Adrenal gland (tissue), 12 donors: ENCODE measurements around the gene RBFOX1. TPM values are rescaled to one million over a fixed set of nuclear protein-coding genes. Genes with fewer than 3 reads are reported as not detected.
"Not testable (repeated sequence)": the region's sequence is repeated elsewhere in the genome, so short reads cannot be mapped to it uniquely, and the experiment has no call there.

Experiments
- DNase-seq, 7 donors: peaks; one replicate each; pipeline ENCODE4 v3.0.0-alpha.2; 2019 to 2020
- H3K27ac ChIP-seq, 5 donors: fragments of 200-600 bp; sonication (generic) in 4 of 5; 1 replicate in 3 of 5; 2 replicates in 2 of 5; pipeline versions ENCODE4 v1.5.1 to v1.8.0; 2016 to 2020; ENCODE audit warnings: mild to moderate bottlenecking in 1 of 5
- H3K27me3 ChIP-seq: fragments of 200-600 bp; 2 replicates; pipeline ENCODE4 v1.8.0; 2021
- H3K36me3 ChIP-seq, 2 donors: fragments of 200-600 bp; replicated peaks in 1 of 2; 1 replicate in 1 of 2; 2 replicates in 1 of 2; pipeline versions ENCODE4 v1.5.1 to v1.8.0; 2018 to 2022
- H3K4me1 ChIP-seq, 2 donors: fragments of 200-600 bp; replicated peaks in 1 of 2; 1 replicate in 1 of 2; 2 replicates in 1 of 2; pipeline versions ENCODE4 v1.5.1 to v1.8.0; 2018 to 2021
- H3K4me3 ChIP-seq, 4 donors: fragments of 200-600 bp; sonication (generic) in 3 of 4; one replicate each; pipeline ENCODE4 v1.5.1; 2016 to 2018
- H3K9me3 ChIP-seq, 3 donors: fragments of 200-600 bp; sonication (generic) in 1 of 3; replicated peaks in 1 of 3; 1 replicate in 2 of 3; 2 replicates in 1 of 3; pipeline versions ENCODE4 v1.5.1 to v1.8.0; 2016 to 2021
- POLR2A ChIP-seq, 2 donors: fragments of 450-650 bp; IDR thresholded peaks; one replicate each; pipeline ENCODE4 v1.6.1; 2017; ENCODE audit warnings: antibody characterized with exemption in 2 of 2, mild to moderate bottlenecking in 2 of 2, moderate library complexity in 1 of 2
- WGBS, 4 donors: extraction: QIAGEN DNeasy Blood & Tissue Kit in 2 of 4; methylation state at CpG; one replicate each; pipeline versions ENCODE4 v1.1.5 to v1.1.7; 2013 to 2017; 5-methylcytosine and 5-hydroxymethylcytosine counted together
- intact Hi-C, 2 donors: fragments of 100-400 bp; cut with DNase I; formaldehyde crosslinking; loops; one replicate each; pipeline versions ENCODE4 v1.14.1 to v1.15.0; 2022 to 2023
- polyA plus RNA-seq, 3 donors: library from polyadenylated mRNA; stranded (reverse); fragments of 200-250 nt in 2 of 3; fragments of 350-450 nt in 1 of 3; fragmentation: Illumina TruSeq in 1 of 3; extraction: RNeasy Lipid Tissue Mini Kit (QIAGEN cat#74804) in 1 of 3; gene quantifications; one replicate each; pipeline ENCODE4 v1.2.3, GENCODE V29; 2013 to 2014
- total RNA-seq, 9 donors: library from RNA; depleted of rRNA in 4 of 9; stranded (reverse); fragments of >200 nt in 4 of 9; fragments of 120-200 nt in 1 of 9; fragmentation: NEBNext Ultra II Directional in 1 of 9; extraction: Animal tissue kit (Norgen Biotek cat#: 25700) in 1 of 9; gene quantifications; one replicate each; pipeline versions ENCODE4 v1.1.0 to v1.2.4, GENCODE V29; 2013 to 2023
- TF ChIP-seq, protein P1 (sequence below), 6 experiments: fragments of 450-650 bp in 4 of 6; fragments of 200-600 bp in 2 of 6; sonication (generic) in 1 of 6; IDR thresholded peaks; 1 replicate in 5 of 6; 2 replicates in 1 of 6; pipeline versions ENCODE4 v1.5.1 to v1.8.0; 2016 to 2021; ENCODE audit warnings: antibody characterized with exemption in 6 of 6, mild to moderate bottlenecking in 2 of 6, moderate library complexity in 1 of 6
- donor health status: healthy with polysubstance abuse.
- donor health status: Bipolar disorder and iron deficiency.
- donor health status: DM: yes; HTN: yes; CAD: no.
- donor health status: DM: no; HTN: no; CAD: no.
- donor health status: DM: no; HTN: no; CAD: no.
- donor health status: DM: yes; HTN: yes; CAD: no.

Gene RBFOX1
- total and polyA plus RNA-seq, 12 donors: 0.19 to 6.3 (median 0.71) TPM; not detected in 4

DNA sequence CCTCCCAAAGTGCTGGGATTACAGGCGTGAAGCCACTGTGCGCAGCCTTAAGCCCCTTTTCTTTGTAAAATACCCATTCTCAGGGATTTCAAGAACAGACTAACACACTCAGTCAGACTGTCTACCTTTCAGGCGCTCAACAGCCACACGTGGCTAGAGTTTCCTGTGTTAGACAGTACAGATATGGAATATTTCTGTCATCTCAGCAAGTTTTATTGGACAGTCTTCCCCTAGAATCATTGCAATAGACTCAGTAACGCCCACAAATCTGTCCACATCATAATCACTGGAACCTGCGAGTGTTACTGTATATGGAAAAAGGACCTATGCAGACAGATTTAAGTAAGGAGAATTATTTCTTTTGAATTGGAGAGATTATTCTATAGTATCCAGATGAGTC, 160.5 kb downstream of the RBFOX1 start:
- TF ChIP-seq, protein P1, sequence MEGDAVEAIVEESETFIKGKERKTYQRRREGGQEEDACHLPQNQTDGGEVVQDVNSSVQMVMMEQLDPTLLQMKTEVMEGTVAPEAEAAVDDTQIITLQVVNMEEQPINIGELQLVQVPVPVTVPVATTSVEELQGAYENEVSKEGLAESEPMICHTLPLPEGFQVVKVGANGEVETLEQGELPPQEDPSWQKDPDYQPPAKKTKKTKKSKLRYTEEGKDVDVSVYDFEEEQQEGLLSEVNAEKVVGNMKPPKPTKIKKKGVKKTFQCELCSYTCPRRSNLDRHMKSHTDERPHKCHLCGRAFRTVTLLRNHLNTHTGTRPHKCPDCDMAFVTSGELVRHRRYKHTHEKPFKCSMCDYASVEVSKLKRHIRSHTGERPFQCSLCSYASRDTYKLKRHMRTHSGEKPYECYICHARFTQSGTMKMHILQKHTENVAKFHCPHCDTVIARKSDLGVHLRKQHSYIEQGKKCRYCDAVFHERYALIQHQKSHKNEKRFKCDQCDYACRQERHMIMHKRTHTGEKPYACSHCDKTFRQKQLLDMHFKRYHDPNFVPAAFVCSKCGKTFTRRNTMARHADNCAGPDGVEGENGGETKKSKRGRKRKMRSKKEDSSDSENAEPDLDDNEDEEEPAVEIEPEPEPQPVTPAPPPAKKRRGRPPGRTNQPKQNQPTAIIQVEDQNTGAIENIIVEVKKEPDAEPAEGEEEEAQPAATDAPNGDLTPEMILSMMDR (IDR thresholded peaks at IDR 0.05): no peak
- TF ChIP-seq POLR2A (IDR thresholded peaks at IDR 0.05): no peak
- no peak for DNase-seq
- Histone ChIP-seq H3K27me3 (no peaks in the 10 kb centered on the region), H3K4me1 (no peaks in the 10 kb centered on the region), H3K4me3 (no peak overlapping the region), H3K9me3 (no peaks in the 10 kb centered on the region), H3K27ac (no peak overlapping the region), H3K36me3 (no peaks in the 10 kb centered on the region)
- intact Hi-C loops: no loop called here
- WGBS, 4 donors: 66 to 85% (median 73%) methylated on average over 6 of the region's 6 CpGs

GRCh38 chr16:7497691-7498090, 165.0 kb downstream of the RBFOX1 start:
- intact Hi-C loops: no loop called here
- no peak overlapping the region for H3K27ac ChIP-seq

DNA sequence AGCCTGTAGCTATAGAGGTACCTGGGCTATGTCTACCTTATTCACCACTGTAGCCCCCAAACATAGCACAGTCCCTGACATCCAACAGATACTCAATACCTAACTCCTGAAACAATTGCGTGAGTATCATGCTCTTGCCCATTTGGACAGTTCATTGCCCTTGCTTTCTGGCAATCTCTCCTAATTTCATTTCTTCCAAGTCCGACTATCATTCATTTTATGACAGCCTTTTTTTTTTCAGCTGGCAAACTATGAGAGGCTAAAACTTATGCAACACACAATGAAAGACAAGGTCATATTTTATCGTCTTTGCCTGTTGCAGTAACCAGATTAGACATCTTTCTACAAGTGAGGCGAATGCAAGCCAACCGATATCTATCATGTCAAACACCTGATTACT, 169.2 kb downstream of the RBFOX1 start:
- WGBS, 4 donors: 47 to 54% (median 50%) methylated on average over 5 of the region's 5 CpGs
- Histone ChIP-seq H3K9me3 (no peaks in the 10 kb centered on the region), H3K27me3 (no peaks in the 10 kb centered on the region), H3K27ac (no peak overlapping the region), H3K4me3 (no peak overlapping the region), H3K4me1 (no peaks in the 10 kb centered on the region), H3K36me3 (no peaks in the 10 kb centered on the region)
- intact Hi-C loops: no loop called here
- DNase-seq: no peak
- TF ChIP-seq, protein P1 (IDR thresholded peaks at IDR 0.05): no peak
- TF ChIP-seq POLR2A (IDR thresholded peaks at IDR 0.05): no peak

More at GRCh38 chr16:7497691-7498090, 165.0 kb downstream of the RBFOX1 start:
- Histone ChIP-seq H3K4me1 (no peaks in the 10 kb centered on the region), H3K9me3 (no peaks in the 10 kb centered on the region), H3K36me3 (no peaks in the 10 kb centered on the region), H3K27me3 (no peaks in the 10 kb centered on the region), H3K4me3 (no peak overlapping the region)
- no peak for DNase-seq
- 68 to 71% (median 71%) methylated on average over 4 of the region's 4 CpGs for WGBS, 4 donors
- TF ChIP-seq POLR2A (IDR thresholded peaks at IDR 0.05): no peak
- TF ChIP-seq, protein P1 (IDR thresholded peaks at IDR 0.05): no peak

GRCh38 chr16:7502591-7503157, 170.0 kb downstream of the RBFOX1 start:
- H3K4me1 ChIP-seq, intact Hi-C loops, H3K9me3 ChIP-seq, H3K27ac ChIP-seq, H3K4me3 ChIP-seq, H3K36me3 ChIP-seq, DNase-seq, H3K27me3 ChIP-seq: not testable (repeated sequence)
- WGBS, 4 donors: 72 to 78% (median 73%) methylated on average over 4 of the region's 4 CpGs

DNA sequence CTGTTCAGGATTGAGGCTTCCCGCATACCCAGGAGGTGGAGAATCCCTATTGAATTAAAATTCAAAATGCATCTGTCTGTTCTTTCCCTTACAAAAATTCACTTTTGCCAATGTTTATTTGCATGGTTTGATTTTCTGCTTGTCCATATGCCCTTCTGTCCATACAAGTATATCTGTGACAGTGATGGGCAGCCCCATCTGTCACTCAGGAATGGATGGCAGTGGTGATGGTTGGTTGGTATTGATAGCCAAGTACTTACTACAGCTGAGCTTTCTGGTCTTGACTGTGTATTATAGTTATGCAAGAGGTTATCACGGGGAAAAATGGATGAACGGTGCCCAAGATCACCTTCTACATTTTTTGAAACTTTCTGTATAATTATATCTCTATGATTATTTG, 171.0 kb downstream of the RBFOX1 start:
- Histone ChIP-seq H3K9me3 (no peaks in the 10 kb centered on the region), H3K27ac (no peak overlapping the region), H3K4me3 (no peak overlapping the region), H3K27me3 (no peaks in the 10 kb centered on the region), H3K36me3 (no peaks in the 10 kb centered on the region), H3K4me1 (no peaks in the 10 kb centered on the region)
- TF ChIP-seq, protein P1 (IDR thresholded peaks at IDR 0.05): no peak
- TF ChIP-seq POLR2A (IDR thresholded peaks at IDR 0.05): no peak
- intact Hi-C loops: no loop called here
- DNase-seq: no peak
- WGBS, 4 donors: 85 to 95% (median 92%) methylated on average over 3 of the region's 3 CpGs
